ENCODE results near the gene AIFM1.

- TF ChIP-seq POLR2AphosphoS5 (IDR thresholded peaks at IDR 0.05) (no peak), CTCF (IDR thresholded peaks at IDR 0.05) (no peak)
These were observed 9.3 kb upstream of the AIFM1 start for GRCh38 chrX:130174937-130175336.
